Psoas muscle (tissue), 8 donors: ENCODE results near the gene CCDC83. TPM values are rescaled to one million over a fixed set of nuclear protein-coding genes. Genes with fewer than 3 reads are reported as not detected.
"Not testable (repeated sequence)": the region's sequence is repeated elsewhere in the genome, so short reads cannot be mapped to it uniquely, and the experiment has no call there.

ENCODE experiments used
- ATAC-seq, 4 donors: fragments of 200-7000 bp; cut with Tn5 transposase; one replicate each; pipeline ENCODE4 v1.9.1; 2020; ENCODE audit warnings: moderate library complexity in 3 of 4, mild to moderate bottlenecking in 2 of 4
- DNase-seq, 2 donors: peaks; one replicate each; pipeline ENCODE4 v3.0.0-alpha.2; 2020
- H3K27ac ChIP-seq: fragments of 200-600 bp; one replicate; pipeline ENCODE4 v1.8.0; 2022
- H3K27me3 ChIP-seq, 3 donors: fragments of 200-600 bp in 1 of 3; one replicate each; pipeline versions ENCODE4 v1.6.1 to v1.8.0; 2013 to 2022; ENCODE audit warnings: low read length in 2 of 3, mild to moderate bottlenecking in 2 of 3, moderate library complexity in 1 of 3; ENCODE audit not compliant: insufficient read depth in 3 of 3
- H3K36me3 ChIP-seq, 2 donors: fragments of 200-600 bp in 1 of 2; one replicate each; pipeline versions ENCODE4 v1.6.1 to v1.8.0; 2013 to 2022; ENCODE audit warnings: low read depth in 1 of 2, mild to moderate bottlenecking in 1 of 2, moderate library complexity in 1 of 2; ENCODE audit not compliant: insufficient read depth in 1 of 2
- H3K4me1 ChIP-seq: fragments of 200-600 bp; one replicate; pipeline ENCODE4 v1.8.0; 2022
- H3K4me3 ChIP-seq: fragments of 200-600 bp; one replicate; pipeline ENCODE4 v1.8.0; 2022; ENCODE audit warnings: mild to moderate bottlenecking
- H3K9me3 ChIP-seq: fragments of 200-600 bp; one replicate; pipeline ENCODE4 v1.8.0; 2022
- CTCF ChIP-seq: fragments of 200-600 bp; IDR thresholded peaks from one replicate; pipeline ENCODE4 v1.8.0; 2022; ENCODE audit warnings: antibody characterized with exemption
- WGBS, 3 donors: extraction: QIAGEN DNeasy Blood & Tissue Kit; methylation state at CpG; one replicate each; pipeline versions ENCODE4 v1.1.6 to v1.1.7; 2013; 5-methylcytosine and 5-hydroxymethylcytosine counted together
- intact Hi-C, 2 donors: fragments of 100-400 bp; cut with DNase I; formaldehyde crosslinking; loops; one replicate each; pipeline versions ENCODE4 v1.11.0 to v1.14.2; 2022
- polyA plus RNA-seq, 3 donors: library from polyadenylated mRNA; stranded (reverse); fragments of 200-250 nt; gene quantifications; one replicate each; pipeline ENCODE4 v1.2.3, GENCODE V29; 2013
- total RNA-seq, 4 donors: library from RNA; stranded (reverse); fragmentation: NEBNext Ultra II Directional in 2 of 4; extraction: Animal tissue kit (Norgen Biotek cat#: 25700) in 2 of 4; gene quantifications; one replicate each; pipeline versions ENCODE4 v1.2.1 to v1.2.4, GENCODE V29; 2021 to 2023
- donor health status: healthy with polysubstance abuse.
- donor health status: DM: no; HTN: no; CAD: no; lungs with moderate emphysema.
- donor health status: Bipolar disorder and iron deficiency.
- donor health status: healthy.
- donor health status: DM: yes; HTN: yes; CAD: no.
- donor health status: DM: no; HTN: no; CAD: no.
- donor health status: DM: no; HTN: no; CAD: no.
- donor health status: DM: yes; HTN: yes; CAD: no.

CCDC83 gene
- total and polyA plus RNA-seq, 7 donors = not detected

- TF ChIP-seq CTCF = no peak
- Histone ChIP-seq H3K4me3 (no peak overlapping the region), H3K36me3 (peaks cover 2 to 18% of the 10 kb centered on the region in 2 donors), H3K27ac (no peak overlapping the region), H3K4me1 (peaks cover 15% of the 10 kb centered on the region), H3K9me3 (no peaks in the 10 kb centered on the region), H3K27me3 (no peaks in the 10 kb centered on the region)
- intact Hi-C loops = no loop called here
- ATAC-seq (no peak), DNase-seq (no peak)
- WGBS, 3 donors = 96 to 98% (median 97%) methylated on average over 3 of the region's 3 CpGs
Measured at GRCh38 chr11:85951428-85952107, 96.4 kb downstream of the CCDC83 start.

GRCh38 chr11:85952108-85952485 is 96.9 kb downstream of the CCDC83 start:
- H3K9me3 ChIP-seq, H3K4me3 ChIP-seq, H3K27ac ChIP-seq, ATAC-seq, DNase-seq, H3K27me3 ChIP-seq, intact Hi-C loops: not testable (repeated sequence)
- H3K36me3 ChIP-seq = peaks cover 2 to 23% of the 10 kb centered on the region in 2 donors
- peaks cover 15% of the 10 kb centered on the region for H3K4me1 ChIP-seq
- 75 to 93% (median 86%) methylated on average over 7 of the region's 7 CpGs for WGBS, 3 donors

- WGBS, 3 donors = 30 to 45% (median 42%) methylated on average over 2 of the region's 2 CpGs
- no peaks in the 10 kb centered on the region for H3K9me3 ChIP-seq
- no peak for TF ChIP-seq CTCF
- no peak for ATAC-seq
- intact Hi-C loops = no loop called here
- peaks cover 8% of the 10 kb centered on the region for H3K4me1 ChIP-seq
- peaks cover 2 to 38% of the 10 kb centered on the region in 2 donors for H3K36me3 ChIP-seq
- H3K27me3 ChIP-seq = no peaks in the 10 kb centered on the region
- DNase-seq = no peak
- no peak overlapping the region for H3K27ac ChIP-seq
- H3K4me3 ChIP-seq = no peak overlapping the region
Measured at GRCh38 chr11:85953491-85954143, 98.4 kb downstream of the CCDC83 start.

GRCh38 chr11:85955531-85955930 is 100.3 kb downstream of the CCDC83 start:
- ATAC-seq (peak; percentile 59 to 76 (median 67)), DNase-seq (no peak)
- no peaks in the 10 kb centered on the region for H3K27me3 ChIP-seq
- no peak overlapping the region for H3K4me3 ChIP-seq
- H3K36me3 ChIP-seq = peaks cover 4 to 56% of the 10 kb centered on the region in 2 donors
- H3K27ac ChIP-seq = peak overlapping the region; percentile 42
- TF ChIP-seq CTCF = no peak
- intact Hi-C loops = no loop called here
- H3K9me3 ChIP-seq = no peaks in the 10 kb centered on the region
- H3K4me1 ChIP-seq = peaks cover 7% of the 10 kb centered on the region
- WGBS, 3 donors = 33 to 80% (median 63%) methylated on average over 1 of the region's 1 CpG

GRCh38 chr11:85960678-85961077 is 105.5 kb downstream of the CCDC83 start:
- TF ChIP-seq CTCF = no peak
- no peak for DNase-seq
- no peak for ATAC-seq
- Histone ChIP-seq H3K27me3 (no peaks in the 10 kb centered on the region), H3K9me3 (no peaks in the 10 kb centered on the region), H3K27ac (no peak overlapping the region), H3K36me3 (peaks cover 5 to 83% of the 10 kb centered on the region in 2 donors), H3K4me3 (no peak overlapping the region), H3K4me1 (peaks cover 14% of the 10 kb centered on the region)
- intact Hi-C loops = loop anchor here in 1 of 2 donors (5.0 kb wide), 1 partner anchor 67 kb away; no protein-coding TSS in a partner anchor
- 63 to 72% (median 68%) methylated on average over 3 of the region's 3 CpGs for WGBS, 3 donors
